ENCODE results near the gene KLHL8. TPM values are rescaled to one million over a fixed set of nuclear protein-coding genes. Genes with fewer than 3 reads are reported as not detected.

KLHL8 gene
- total RNA-seq, 1 donor from 2014 or later, result 9.1 TPM

- H3K4me3 ChIP-seq, result no peak overlapping the region
- no peaks in the 10 kb centered on the region for H3K4me1 ChIP-seq
- intact Hi-C loops (cut with DNase I), result loop anchor here (10.0 kb wide), 1 partner anchor 66 kb away; no protein-coding TSS in a partner anchor
- no peak overlapping the region for H3K27ac ChIP-seq
- TF ChIP-seq POLR2AphosphoS5 (IDR thresholded peaks at IDR 0.05; ENCODE audit: insufficient read depth in 1 of 2, low read depth in 1 of 2) (no peak), CTCF (IDR thresholded peaks at IDR 0.05) (no peak), POLR2A (IDR thresholded peaks at IDR 0.05) (no peak)
- no peaks in the 10 kb centered on the region for H3K27me3 ChIP-seq
- no peak for DNase-seq (ENCODE audit: extremely low spot score in 2 of 2)
- no peaks in the 10 kb centered on the region for H3K9me3 ChIP-seq
- H3K36me3 ChIP-seq, result no peaks in the 10 kb centered on the region
These were observed 10.4 kb upstream of the KLHL8 start for GRCh38 chr4:87230806-87231205.

- intact Hi-C loops (cut with DNase I), result loop anchor here (10.0 kb wide), 2 partner anchors 65 to 635 kb away; partner anchors contain the start of gene PTPN13
- H3K36me3 ChIP-seq, result no peaks in the 10 kb centered on the region
- H3K4me3 ChIP-seq, result no peak overlapping the region
- H3K27me3 ChIP-seq, result no peaks in the 10 kb centered on the region
- DNase-seq (ENCODE audit: extremely low spot score in 2 of 2), result no peak
- no peaks in the 10 kb centered on the region for H3K9me3 ChIP-seq
- no peak for TF ChIP-seq POLR2AphosphoS5 (IDR thresholded peaks at IDR 0.05; ENCODE audit: insufficient read depth in 1 of 2, low read depth in 1 of 2)
- TF ChIP-seq POLR2A (IDR thresholded peaks at IDR 0.05), result no peak
- no peaks in the 10 kb centered on the region for H3K4me1 ChIP-seq
- H3K27ac ChIP-seq, result no peak overlapping the region
These were observed 9.6 kb upstream of the KLHL8 start for GRCh38 chr4:87229979-87230378.

GRCh38 chr4:87228262-87228860, 7.9 kb upstream of the KLHL8 start:
- Histone ChIP-seq H3K27me3 (no peaks in the 10 kb centered on the region), H3K9me3 (no peaks in the 10 kb centered on the region), H3K4me3 (no peak overlapping the region), H3K36me3 (no peaks in the 10 kb centered on the region), H3K27ac (no peak overlapping the region), H3K4me1 (no peaks in the 10 kb centered on the region)
- TF ChIP-seq POLR2A (IDR thresholded peaks at IDR 0.05) (no peak), CTCF (IDR thresholded peaks at IDR 0.05) (no peak), POLR2AphosphoS5 (IDR thresholded peaks at IDR 0.05; ENCODE audit: insufficient read depth in 1 of 2, low read depth in 1 of 2) (no peak)
- no peak for DNase-seq (ENCODE audit: extremely low spot score in 2 of 2)
- intact Hi-C loops (cut with DNase I), result loop anchor here (10.0 kb wide), 1 partner anchor 634 kb away; the partner anchor contains the start of gene PTPN13

GRCh38 chr4:87227751-87228151, 7.3 kb upstream of the KLHL8 start:
- intact Hi-C loops (cut with DNase I), result loop anchor here (10.0 kb wide), 1 partner anchor 633 kb away; the partner anchor contains the start of gene PTPN13

GRCh38 chr4:87225936-87226335, 5.5 kb upstream of the KLHL8 start:
- Histone ChIP-seq H3K9me3 (no peaks in the 10 kb centered on the region), H3K27ac (no peak overlapping the region), H3K36me3 (no peaks in the 10 kb centered on the region), H3K27me3 (no peaks in the 10 kb centered on the region), H3K4me1 (no peaks in the 10 kb centered on the region), H3K4me3 (no peak overlapping the region)
- TF ChIP-seq POLR2AphosphoS5 (IDR thresholded peaks at IDR 0.05; ENCODE audit: insufficient read depth in 1 of 2, low read depth in 1 of 2), result no peak
- DNase-seq (ENCODE audit: extremely low spot score in 2 of 2), result no peak
- intact Hi-C loops (cut with DNase I), result loop anchor here (10.0 kb wide), 1 partner anchor 631 kb away; the partner anchor contains the start of gene PTPN13

More at GRCh38 chr4:87227751-87228151, 7.3 kb upstream of the KLHL8 start:
- TF ChIP-seq CTCF (IDR thresholded peaks at IDR 0.05) (no peak), POLR2AphosphoS5 (IDR thresholded peaks at IDR 0.05; ENCODE audit: insufficient read depth in 1 of 2, low read depth in 1 of 2) (no peak), POLR2A (IDR thresholded peaks at IDR 0.05) (no peak)
- DNase-seq (ENCODE audit: extremely low spot score in 2 of 2), result no peak
- Histone ChIP-seq H3K27ac (no peak overlapping the region), H3K36me3 (no peaks in the 10 kb centered on the region), H3K27me3 (no peaks in the 10 kb centered on the region), H3K4me3 (no peak overlapping the region), H3K4me1 (no peaks in the 10 kb centered on the region), H3K9me3 (no peaks in the 10 kb centered on the region)
